ENCODE data around the gene NUBP1. TPM values are rescaled to one million over a fixed set of nuclear protein-coding genes. Genes with fewer than 3 reads are reported as not detected.

The NUBP1 gene
- total RNA-seq, 1 donor from 2014 or later, result 13.3 TPM

DNA sequence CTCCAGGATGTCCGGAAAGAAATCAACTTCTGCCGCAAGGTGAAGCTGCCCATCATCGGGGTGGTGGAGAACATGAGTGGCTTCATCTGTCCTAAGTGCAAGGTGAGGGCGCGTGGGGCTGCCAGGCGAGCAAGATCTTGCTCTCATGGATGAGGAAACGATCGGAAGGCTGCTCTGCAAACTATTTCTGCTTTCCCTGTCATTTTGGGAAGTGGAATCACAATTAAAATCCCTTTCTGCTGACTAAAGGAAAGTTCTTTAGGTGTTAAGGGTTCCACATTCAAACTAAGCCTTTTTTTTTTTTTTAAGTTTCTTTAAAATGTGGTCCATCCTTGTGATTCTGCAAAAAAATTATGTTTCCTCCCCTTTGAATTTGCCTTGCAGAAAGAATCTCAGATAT lies 17.7 kb downstream of the NUBP1 start:
- Histone ChIP-seq H3K27me3 (no peaks in the 10 kb centered on the region), H3K9me3 (no peaks in the 10 kb centered on the region), H3K36me3 (peaks cover 72 to 82% of the 10 kb centered on the region in 2 donors), H3K4me3 (no peak overlapping the region), H3K27ac (no peak overlapping the region), H3K4me1 (peaks cover 0 to 4% of the 10 kb centered on the region in 2 donors)
- intact Hi-C loops (cut with DNase I), result no loop called here
- TF ChIP-seq, protein P1, sequence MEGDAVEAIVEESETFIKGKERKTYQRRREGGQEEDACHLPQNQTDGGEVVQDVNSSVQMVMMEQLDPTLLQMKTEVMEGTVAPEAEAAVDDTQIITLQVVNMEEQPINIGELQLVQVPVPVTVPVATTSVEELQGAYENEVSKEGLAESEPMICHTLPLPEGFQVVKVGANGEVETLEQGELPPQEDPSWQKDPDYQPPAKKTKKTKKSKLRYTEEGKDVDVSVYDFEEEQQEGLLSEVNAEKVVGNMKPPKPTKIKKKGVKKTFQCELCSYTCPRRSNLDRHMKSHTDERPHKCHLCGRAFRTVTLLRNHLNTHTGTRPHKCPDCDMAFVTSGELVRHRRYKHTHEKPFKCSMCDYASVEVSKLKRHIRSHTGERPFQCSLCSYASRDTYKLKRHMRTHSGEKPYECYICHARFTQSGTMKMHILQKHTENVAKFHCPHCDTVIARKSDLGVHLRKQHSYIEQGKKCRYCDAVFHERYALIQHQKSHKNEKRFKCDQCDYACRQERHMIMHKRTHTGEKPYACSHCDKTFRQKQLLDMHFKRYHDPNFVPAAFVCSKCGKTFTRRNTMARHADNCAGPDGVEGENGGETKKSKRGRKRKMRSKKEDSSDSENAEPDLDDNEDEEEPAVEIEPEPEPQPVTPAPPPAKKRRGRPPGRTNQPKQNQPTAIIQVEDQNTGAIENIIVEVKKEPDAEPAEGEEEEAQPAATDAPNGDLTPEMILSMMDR (IDR thresholded peaks at IDR 0.05), result no peak
- DNase-seq (ENCODE audit: low spot score in 2 of 2), result no peak

DNA sequence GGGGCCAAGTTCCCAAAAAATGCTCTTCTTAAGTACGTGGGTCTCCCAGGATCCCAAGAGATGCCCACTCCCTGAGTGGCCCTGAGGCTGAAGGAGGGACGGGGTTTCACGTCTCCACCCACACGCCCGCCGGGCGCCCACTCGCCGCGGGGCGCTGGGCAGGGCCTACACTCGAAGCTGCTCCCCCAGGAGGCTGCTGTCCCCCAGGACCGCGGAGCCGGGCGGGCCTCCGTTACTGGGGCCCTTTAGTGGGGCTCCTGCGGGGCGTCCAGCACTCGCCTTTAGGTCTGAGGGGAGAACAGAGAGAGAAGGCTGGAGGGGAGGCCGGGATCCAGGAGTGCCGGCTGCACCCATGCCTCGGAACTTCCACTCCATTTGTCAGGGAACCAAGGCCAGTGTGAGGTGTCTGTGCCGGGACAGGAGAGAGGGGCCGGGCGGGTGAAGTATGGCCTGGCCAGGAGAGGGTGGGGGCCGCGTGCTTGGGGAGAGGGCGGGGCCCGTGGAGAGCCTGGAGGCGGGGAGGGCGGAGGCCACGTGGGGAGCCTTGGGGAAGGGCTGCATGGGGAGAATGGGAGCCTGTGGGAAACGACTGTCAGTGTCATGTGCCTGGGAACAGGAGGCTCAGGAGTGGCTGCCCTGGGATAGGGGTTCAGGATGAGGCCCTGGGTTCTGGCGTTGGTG lies 18.8 kb downstream of the NUBP1 start:
- DNase-seq (ENCODE audit: low spot score in 2 of 2), result no peak
- Histone ChIP-seq H3K36me3 (peaks cover 72 to 88% of the 10 kb centered on the region in 2 donors), H3K9me3 (no peaks in the 10 kb centered on the region), H3K27ac (no peak overlapping the region), H3K4me1 (no peaks in the 10 kb centered on the region), H3K4me3 (no peak overlapping the region), H3K27me3 (no peaks in the 10 kb centered on the region)
- TF ChIP-seq, protein P1 (IDR thresholded peaks at IDR 0.05), result no peak
- intact Hi-C loops (cut with DNase I), result no loop called here

GRCh38 chr16:10763456-10763855 lies 19.8 kb downstream of the NUBP1 start:
- Histone ChIP-seq H3K27ac (no peak overlapping the region), H3K4me3 (no peak overlapping the region), H3K9me3 (no peaks in the 10 kb centered on the region), H3K27me3 (no peaks in the 10 kb centered on the region), H3K36me3 (peaks cover 65 to 87% of the 10 kb centered on the region in 2 donors), H3K4me1 (no peaks in the 10 kb centered on the region)
- no peak for DNase-seq (ENCODE audit: low spot score in 2 of 2)
- intact Hi-C loops (cut with DNase I), result no loop called here
- TF ChIP-seq, protein P1 (IDR thresholded peaks at IDR 0.05), result no peak

DNA sequence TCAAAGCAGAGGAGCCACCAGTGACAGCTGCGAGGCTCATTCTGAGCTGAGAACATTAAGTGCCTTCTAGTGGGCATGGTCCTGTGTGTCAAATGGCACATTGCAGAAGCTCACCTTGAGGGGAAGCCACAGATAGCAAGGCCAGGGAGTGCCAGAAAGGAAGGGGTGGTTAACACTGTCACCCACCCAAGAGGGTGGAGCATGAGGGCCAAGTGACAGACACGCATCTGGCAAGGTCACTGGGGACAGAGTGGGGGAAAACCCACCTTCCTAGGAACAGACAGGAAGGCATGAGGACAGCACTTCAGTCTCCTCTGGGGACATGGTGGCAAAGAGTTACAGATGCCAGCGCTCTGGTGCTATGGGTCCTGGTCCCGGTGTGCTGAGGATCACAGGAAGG lies 22.1 kb downstream of the NUBP1 start:
- TF ChIP-seq, protein P1 (IDR thresholded peaks at IDR 0.05), result no peak
- no peak for DNase-seq (ENCODE audit: low spot score in 2 of 2)
- Histone ChIP-seq H3K27ac (no peak overlapping the region), H3K9me3 (no peaks in the 10 kb centered on the region), H3K36me3 (peaks cover 49 to 73% of the 10 kb centered on the region in 2 donors), H3K4me1 (no peaks in the 10 kb centered on the region), H3K27me3 (no peaks in the 10 kb centered on the region), H3K4me3 (no peak overlapping the region)
- intact Hi-C loops (cut with DNase I), result no loop called here

GRCh38 chr16:10767127-10767526 lies 23.5 kb downstream of the NUBP1 start:
- no peak overlapping the region for H3K4me3 ChIP-seq
- TF ChIP-seq, protein P1 (IDR thresholded peaks at IDR 0.05), result no peak
- H3K36me3 ChIP-seq, result peaks cover 36 to 59% of the 10 kb centered on the region in 2 donors
- no peak overlapping the region for H3K27ac ChIP-seq
- no peaks in the 10 kb centered on the region for H3K4me1 ChIP-seq
- intact Hi-C loops (cut with DNase I), result no loop called here
- no peaks in the 10 kb centered on the region for H3K27me3 ChIP-seq
- no peaks in the 10 kb centered on the region for H3K9me3 ChIP-seq
- no peak for DNase-seq (ENCODE audit: low spot score in 2 of 2)
